HepG2 (cell line): Measurements from ENCODE around the gene ZMIZ1. TPM values are rescaled to one million over a fixed set of nuclear protein-coding genes. Genes with fewer than 3 reads are reported as not detected.

Experiments
- ATAC-seq: fragments of 200-7000 bp; cut with Tn5 transposase; 3 replicates; pipeline ENCODE4 v1.9.1; 2020; ENCODE audit warnings: mild to moderate bottlenecking, moderate library complexity
- BruUV-seq: library from RNA; stranded (reverse); fragments of 400-500 nt; replicated peaks from 2 replicates; lab custom pipeline; 2021; lab: Mats Ljungman, UMichigan
- CTCF ChIA-PET: fragments of 300-600 bp; formaldehyde crosslinking; extraction: SDS; loops from one replicate; lab custom pipeline; 2021; ENCODE audit warnings: low total read pairs, inconsistent platforms, low intra/inter-chr PET ratio; lab: Yijun Ruan, JAX
- POLR2A ChIA-PET: fragments of 350-600 bp; sonication (Branson Sonifier 250); formaldehyde crosslinking; loops from one replicate; lab custom pipeline; 2020; ENCODE audit warnings: antibody characterized with exemption, inconsistent platforms; lab: Yijun Ruan, JAX
- DNase-seq: peaks from one replicate; pipeline ENCODE4 v3.0.0-alpha.2; 2015; ENCODE audit warnings: low spot score
- FAIRE-seq: peaks from 3 replicates; lab custom pipeline; 2011; peaks lifted over from hg19 to GRCh38; lab: Jason Lieb, UNC
- H2AFZ ChIP-seq: one replicate; pipeline ENCODE4 v1.6.1; 2011; ENCODE audit warnings: low read length, inconsistent platforms
- H3K27ac ChIP-seq: fragments of 300-600 bp; 3 replicates; pipeline ENCODE4 v1.8.0; 2011; ENCODE audit warnings: mixed run types, mild to moderate bottlenecking, mixed read lengths, low read length, inconsistent platforms; ENCODE audit not compliant: insufficient read depth; ENCODE audit errors: extremely low read length
- H3K27me3 ChIP-seq, 2 experiments: fragments of 200-600 bp in 1 of 2; 2 replicates in 1 of 2; 3 replicates in 1 of 2; pipeline versions ENCODE4 v1.6.0 to v1.8.0; 2011; ENCODE audit warnings: low read length in 2 of 2, mild to moderate bottlenecking in 2 of 2, moderate library complexity in 2 of 2, inconsistent platforms in 1 of 2; ENCODE audit not compliant: insufficient read depth in 2 of 2, control insufficient read depth in 1 of 2
- H3K36me3 ChIP-seq, 2 experiments: fragments of 200-600 bp in 1 of 2; replicated peaks in 1 of 2; 2 replicates in 1 of 2; 3 replicates in 1 of 2; pipeline versions ENCODE4 v1.5.1 to v1.8.0; 2011; ENCODE audit warnings: low read length in 2 of 2, inconsistent platforms in 1 of 2; ENCODE audit not compliant: insufficient read depth in 2 of 2, control insufficient read depth in 1 of 2
- H3K4me1 ChIP-seq: 2 replicates; pipeline ENCODE4 v1.5.1; 2012; ENCODE audit warnings: low read length, inconsistent platforms; ENCODE audit not compliant: insufficient read depth
- H3K4me2 ChIP-seq: 2 replicates; pipeline ENCODE4 v1.6.0; 2011; ENCODE audit warnings: low read depth, low read length, inconsistent platforms
- H3K4me3 ChIP-seq, 3 experiments: fragments of 200-600 bp in 1 of 3; sonication (generic), shearing (Covaris generic) in 1 of 3; replicated peaks in 1 of 3; 2 replicates each; pipeline ENCODE4 v1.5.1; 2011 to 2016; ENCODE audit warnings: low read length in 3 of 3, inconsistent platforms in 2 of 3, low read depth in 2 of 3, mild to moderate bottlenecking in 2 of 3, control low read depth in 1 of 3, mixed read lengths in 1 of 3; ENCODE audit not compliant: insufficient read depth in 1 of 3
- H3K79me2 ChIP-seq: one replicate; pipeline ENCODE4 v1.6.1; 2011; ENCODE audit warnings: low read length, inconsistent platforms; ENCODE audit not compliant: insufficient read depth
- H3K9ac ChIP-seq: 2 replicates; pipeline ENCODE4 v1.6.0; 2011; ENCODE audit warnings: mild to moderate bottlenecking, low read depth, low read length, inconsistent platforms; ENCODE audit not compliant: insufficient read depth
- H3K9me3 ChIP-seq: 2 replicates; pipeline ENCODE4 v1.5.1; 2012; ENCODE audit warnings: mild to moderate bottlenecking, low read length
- H4K20me1 ChIP-seq: 2 replicates; pipeline ENCODE4 v1.6.0; 2011; ENCODE audit warnings: inconsistent platforms, mild to moderate bottlenecking, low read length, moderate library complexity; ENCODE audit not compliant: insufficient read depth
- MED1 ChIP-seq: sonication (generic); formaldehyde crosslinking; IDR thresholded peaks from 2 replicates; pipeline ENCODE4 v1.4.0; 2020; ENCODE audit warnings: missing genetic modification reagents
- RBM22 ChIP-seq: fragments of 200-400 bp; formaldehyde crosslinking; optimal IDR thresholded peaks from 2 replicates; pipeline ENCODE3; 2017; ENCODE audit warnings: mild to moderate bottlenecking, low read length, moderate library complexity
- RELA ChIP-seq: sonication (generic); formaldehyde crosslinking; IDR thresholded peaks from 2 replicates; pipeline ENCODE4 v1.4.0; 2020; ENCODE audit warnings: missing genetic modification reagents
- ZNF329 ChIP-seq: sonication (generic); formaldehyde crosslinking; IDR thresholded peaks from 2 replicates; pipeline ENCODE4 v1.9.0; 2021; ENCODE audit warnings: low read depth, mild to moderate bottlenecking, missing genetic modification reagents
- WGBS: methylation state at CpG from one replicate; pipeline ENCODE4 v1.1.6; 2017; ENCODE audit warnings: low lambda C conversion rate; 5-methylcytosine and 5-hydroxymethylcytosine counted together
- in situ Hi-C: cut with HindIII; loops from 2 replicates; pipeline ENCODE4 v1.10.0; 2017; ENCODE audit warnings: low pct_unique_long_range_greater_than_20kb; ENCODE audit not compliant: extremely low pct_ligation_motif_present
- intact Hi-C: fragments of 100-400 bp; cut with micrococcal nuclease; formaldehyde crosslinking; loops from one replicate; pipeline ENCODE4 v1.10.0; 2022; ENCODE audit not compliant: unreplicated experiment
- polyA plus RNA-seq, 8 experiments: library from polyadenylated mRNA; depleted of rRNA in 3 of 8; stranded (reverse) in 7 of 8; unstranded in 1 of 8; fragments of >200 nt; fragmentation: Illumina TruSeq in 4 of 8; extraction: Trizol in 4 of 8; gene quantifications; 2 replicates each; pipeline versions ENCODE4 v1.2.1 to v1.2.3, GENCODE V29; 2011 to 2016; ENCODE audit warnings: low read depth in 4 of 8, missing spikeins in 1 of 8, mixed read lengths in 1 of 8; ENCODE audit not compliant: insufficient read depth in 1 of 8
- total RNA-seq, 5 experiments: library from RNA; depleted of rRNA; stranded (reverse); fragments of >200 nt; fragmentation: Illumina TruSeq; extraction: Trizol; gene quantifications; 2 replicates each; pipeline ENCODE4 v1.2.3, GENCODE V29; 2016; ENCODE audit warnings: low read depth in 1 of 5
- TF ChIP-seq, protein P1 (sequence below): sonication (generic); formaldehyde crosslinking; IDR thresholded peaks from 2 replicates; pipeline ENCODE4 v1.5.1; 2020; ENCODE audit warnings: mild to moderate bottlenecking, missing genetic modification reagents, borderline replicate concordance
- TF ChIP-seq, protein P2 (sequence below): sonication (generic); formaldehyde crosslinking; IDR thresholded peaks from 2 replicates; pipeline ENCODE4 v1.4.0; 2020; ENCODE audit warnings: missing genetic modification reagents, borderline replicate concordance
- TF ChIP-seq, protein P3 (sequence below): sonication (generic); formaldehyde crosslinking; IDR thresholded peaks from 2 replicates; pipeline ENCODE4 v1.5.0; 2020; ENCODE audit warnings: missing genetic modification reagents, mild to moderate bottlenecking, borderline replicate concordance

The ZMIZ1 gene
- total and polyA plus RNA-seq, 2 of the 13 experiments (the other 11 are each of a cell fraction or from before 2014, with no cell fraction given): 5.3 to 10.2 TPM

DNA sequence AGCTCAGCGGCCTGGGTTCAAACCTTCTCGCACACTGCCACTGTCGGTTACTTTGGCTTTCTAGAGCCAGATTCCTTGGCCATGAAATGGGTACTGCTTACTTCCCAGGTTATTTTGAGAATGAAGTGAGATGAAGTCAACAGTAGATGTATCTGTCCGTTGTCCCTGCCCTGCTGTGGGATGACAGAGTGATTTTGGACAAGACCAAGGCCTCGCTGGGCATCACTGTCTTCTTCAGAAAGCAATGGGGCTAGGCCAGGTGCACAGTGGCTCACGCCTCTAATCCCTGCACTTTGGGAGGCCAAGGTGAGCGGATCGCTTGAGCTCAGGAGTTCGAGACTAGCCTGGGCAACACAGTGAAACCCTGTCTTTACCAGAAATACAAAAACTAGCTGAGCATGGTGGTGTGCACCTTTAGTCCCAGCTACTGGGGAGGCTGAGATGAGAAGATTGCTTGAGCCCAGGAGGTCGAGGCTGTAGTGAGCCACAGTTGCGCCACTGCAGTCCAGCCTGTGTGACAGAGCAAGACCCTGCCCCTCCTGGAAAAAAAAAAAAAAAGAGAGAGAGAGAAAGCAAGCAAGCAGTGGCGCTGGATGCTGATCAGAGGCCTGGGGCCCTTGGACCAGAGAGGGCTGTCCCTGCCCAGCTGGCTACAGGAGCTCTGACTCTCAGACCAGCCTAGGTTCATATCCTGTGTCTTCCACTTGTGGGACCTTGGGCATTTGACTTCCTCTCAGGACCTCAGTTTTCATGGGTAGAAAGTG lies 25.8 kb downstream of the ZMIZ1 start (continued):
- TF ChIP-seq, protein P1, sequence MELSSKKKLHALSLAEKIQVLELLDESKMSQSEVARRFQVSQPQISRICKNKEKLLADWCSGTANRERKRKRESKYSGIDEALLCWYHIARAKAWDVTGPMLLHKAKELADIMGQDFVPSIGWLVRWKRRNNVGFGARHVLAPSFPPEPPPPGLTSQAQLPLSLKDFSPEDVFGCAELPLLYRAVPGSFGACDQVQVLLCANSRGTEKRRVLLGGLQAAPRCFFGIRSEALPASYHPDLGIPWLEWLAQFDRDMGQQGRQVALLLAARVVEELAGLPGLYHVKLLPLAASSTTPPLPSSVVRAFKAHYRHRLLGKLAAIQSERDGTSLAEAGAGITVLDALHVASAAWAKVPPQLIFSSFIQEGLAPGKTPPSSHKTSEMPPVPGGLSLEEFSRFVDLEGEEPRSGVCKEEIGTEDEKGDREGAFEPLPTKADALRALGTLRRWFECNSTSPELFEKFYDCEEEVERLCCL (CRISPR knock-in tag): no peak

- POLR2A ChIA-PET: no interaction called here
- TF ChIP-seq RBM22: no peak
- no peak for TF ChIP-seq RELA (CRISPR knock-in tag)
- no peak for TF ChIP-seq MED1 (CRISPR knock-in tag)
- no peak for TF ChIP-seq ZNF329 (CRISPR knock-in tag)
- TF ChIP-seq, protein P2, sequence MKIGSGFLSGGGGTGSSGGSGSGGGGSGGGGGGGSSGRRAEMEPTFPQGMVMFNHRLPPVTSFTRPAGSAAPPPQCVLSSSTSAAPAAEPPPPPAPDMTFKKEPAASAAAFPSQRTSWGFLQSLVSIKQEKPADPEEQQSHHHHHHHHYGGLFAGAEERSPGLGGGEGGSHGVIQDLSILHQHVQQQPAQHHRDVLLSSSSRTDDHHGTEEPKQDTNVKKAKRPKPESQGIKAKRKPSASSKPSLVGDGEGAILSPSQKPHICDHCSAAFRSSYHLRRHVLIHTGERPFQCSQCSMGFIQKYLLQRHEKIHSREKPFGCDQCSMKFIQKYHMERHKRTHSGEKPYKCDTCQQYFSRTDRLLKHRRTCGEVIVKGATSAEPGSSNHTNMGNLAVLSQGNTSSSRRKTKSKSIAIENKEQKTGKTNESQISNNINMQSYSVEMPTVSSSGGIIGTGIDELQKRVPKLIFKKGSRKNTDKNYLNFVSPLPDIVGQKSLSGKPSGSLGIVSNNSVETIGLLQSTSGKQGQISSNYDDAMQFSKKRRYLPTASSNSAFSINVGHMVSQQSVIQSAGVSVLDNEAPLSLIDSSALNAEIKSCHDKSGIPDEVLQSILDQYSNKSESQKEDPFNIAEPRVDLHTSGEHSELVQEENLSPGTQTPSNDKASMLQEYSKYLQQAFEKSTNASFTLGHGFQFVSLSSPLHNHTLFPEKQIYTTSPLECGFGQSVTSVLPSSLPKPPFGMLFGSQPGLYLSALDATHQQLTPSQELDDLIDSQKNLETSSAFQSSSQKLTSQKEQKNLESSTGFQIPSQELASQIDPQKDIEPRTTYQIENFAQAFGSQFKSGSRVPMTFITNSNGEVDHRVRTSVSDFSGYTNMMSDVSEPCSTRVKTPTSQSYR (CRISPR knock-in tag): no peak
- TF ChIP-seq, protein P3, sequence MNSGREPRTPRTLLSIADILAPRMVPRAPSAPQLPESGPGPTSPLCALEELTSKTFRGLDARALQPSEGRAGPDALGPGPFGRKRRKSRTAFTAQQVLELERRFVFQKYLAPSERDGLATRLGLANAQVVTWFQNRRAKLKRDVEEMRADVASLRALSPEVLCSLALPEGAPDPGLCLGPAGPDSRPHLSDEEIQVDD: no peak
- Histone ChIP-seq H3K9ac (no peak overlapping the region), H3K79me2 (peaks cover 95% of the 10 kb centered on the region), H3K27me3 (no peaks in the 10 kb centered on the region), H2AFZ (no peak overlapping the region), H3K27ac (peak overlapping the region; percentile 91), H3K4me1 (peaks cover 97% of the 10 kb centered on the region), H3K36me3 (peaks cover 5 to 11% of the 10 kb centered on the region in 2 experiments), H4K20me1 (peaks cover 89% of the 10 kb centered on the region), H3K4me3 (no peak overlapping the region), H3K4me2 (no peak overlapping the region), H3K9me3 (no peaks in the 10 kb centered on the region)
- BruUV-seq: no TSS peak
- no peak for FAIRE-seq
- 96% methylated on average over 11 of the region's 11 CpGs for WGBS
- in situ Hi-C loops (loop anchor here (25.0 kb wide), 1 partner anchor 92 kb away; no protein-coding TSS in a partner anchor), intact Hi-C loops (loop anchor here (2.0 kb wide), 1 partner anchor 25 kb away; no protein-coding TSS in a partner anchor)
- no peak for ATAC-seq
- no peak for DNase-seq
- CTCF ChIA-PET: no interaction called here
These were observed 26.6 kb downstream of the ZMIZ1 start for GRCh38 chr10:79095316-79095715.
